Transverse colon (tissue), 4 donors: ENCODE measurements around the gene SOX4. TPM values are rescaled to one million over a fixed set of nuclear protein-coding genes. Genes with fewer than 3 reads are reported as not detected.

Experiments
- DNase-seq: peaks from one replicate; pipeline ENCODE4 v3.0.0-alpha.2; 2019
- H3K27ac ChIP-seq, 4 donors: fragments of 200-600 bp; sonication (generic); 2 replicates each; pipeline ENCODE4 v1.5.1; 2016 to 2018; ENCODE audit warnings: inconsistent platforms in 4 of 4
- H3K27me3 ChIP-seq: fragments of 200-600 bp; sonication (generic); 2 replicates; pipeline ENCODE4 v1.5.1; 2017; ENCODE audit warnings: inconsistent platforms
- H3K36me3 ChIP-seq, 4 donors: fragments of 200-600 bp; sonication (generic); 2 replicates each; pipeline ENCODE4 v1.5.1; 2017 to 2019; ENCODE audit warnings: inconsistent platforms in 4 of 4
- H3K4me1 ChIP-seq, 4 donors: fragments of 200-600 bp; sonication (generic); 2 replicates each; pipeline ENCODE4 v1.5.1; 2017 to 2020; ENCODE audit warnings: inconsistent platforms in 4 of 4
- H3K4me3 ChIP-seq, 4 donors: fragments of 200-600 bp; sonication (generic); 1 replicate in 1 of 4; 2 replicates in 3 of 4; pipeline versions ENCODE4 v1.5.1 to v1.6.1; 2017 to 2019; ENCODE audit warnings: inconsistent platforms in 4 of 4
- H3K9me3 ChIP-seq, 2 donors: fragments of 200-600 bp; sonication (generic); 2 replicates each; pipeline ENCODE4 v1.5.1; 2017 to 2019; ENCODE audit warnings: inconsistent platforms in 2 of 2
- CTCF ChIP-seq, 5 experiments: fragments of 200-600 bp in 3 of 5; fragments of 450-650 bp in 2 of 5; sonication (generic) in 3 of 5; IDR thresholded peaks; 1 replicate in 2 of 5; 2 replicates in 3 of 5; pipeline ENCODE4 v1.5.1; 2016 to 2017; ENCODE audit warnings: antibody characterized with exemption in 5 of 5, inconsistent platforms in 3 of 5, mild to moderate bottlenecking in 2 of 5, moderate library complexity in 1 of 5
- EP300 ChIP-seq: sonication (generic); formaldehyde crosslinking; IDR thresholded peaks from one replicate; pipeline ENCODE4 v1.6.1; 2017; ENCODE audit warnings: antibody characterized with exemption, low read depth
- POLR2A ChIP-seq: fragments of 450-650 bp; IDR thresholded peaks from one replicate; pipeline ENCODE4 v1.6.1; 2016; ENCODE audit warnings: antibody characterized with exemption, mild to moderate bottlenecking, moderate library complexity
- POLR2AphosphoS5 ChIP-seq, 3 donors: sonication (generic); formaldehyde crosslinking; IDR thresholded peaks; one replicate each; pipeline ENCODE4 v1.6.1; 2016; ENCODE audit warnings: antibody characterized with exemption in 3 of 3
- WGBS, 2 donors: methylation state at CpG; one replicate each; pipeline ENCODE4 v1.1.5; 2018; ENCODE audit warnings: low coverage in 1 of 2; 5-methylcytosine and 5-hydroxymethylcytosine counted together
- in situ Hi-C, 4 donors: fragments of 200-750 bp; cut with MboI; loops; one replicate each; pipeline versions ENCODE4 v1.15.0 to v1.15.1; 2017; ENCODE audit warnings: low sequenced_read_pairs in 3 of 4, low pct_ligation_motif_present in 1 of 4, low pct_unique_long_range_greater_than_20kb in 1 of 4
- intact Hi-C: fragments of 100-400 bp; cut with DNase I; formaldehyde crosslinking; loops from one replicate; pipeline ENCODE4 v1.15.1; 2023; ENCODE audit warnings: low total_unique reads
- total RNA-seq, 4 donors: library from RNA; depleted of rRNA; stranded (reverse); fragments of >200 nt; gene quantifications; one replicate each; pipeline ENCODE4 v1.1.0, GENCODE V29; 2016

The SOX4 gene
- total RNA-seq, 4 donors from 2014 or later = 7.5 to 25.3 (median 12.9) TPM

GRCh38 chr6:21578523-21578922, 15.0 kb upstream of the SOX4 start:
- Histone ChIP-seq H3K4me3 (no peak overlapping the region), H3K27me3 (no peaks in the 10 kb centered on the region), H3K9me3 (peaks cover 0 to 5% of the 10 kb centered on the region in 2 donors), H3K27ac (no peak overlapping the region), H3K4me1 (no peaks in the 10 kb centered on the region), H3K36me3 (no peaks in the 10 kb centered on the region)
- TF ChIP-seq CTCF (IDR thresholded peaks at IDR 0.05) = no peak
- in situ Hi-C loops = loop anchor here in 1 of 4 donors (25.0 kb wide), 1 partner anchor 1016 kb away; no protein-coding TSS in a partner anchor
- DNase-seq = no peak
- intact Hi-C loops = no loop called here

DNA sequence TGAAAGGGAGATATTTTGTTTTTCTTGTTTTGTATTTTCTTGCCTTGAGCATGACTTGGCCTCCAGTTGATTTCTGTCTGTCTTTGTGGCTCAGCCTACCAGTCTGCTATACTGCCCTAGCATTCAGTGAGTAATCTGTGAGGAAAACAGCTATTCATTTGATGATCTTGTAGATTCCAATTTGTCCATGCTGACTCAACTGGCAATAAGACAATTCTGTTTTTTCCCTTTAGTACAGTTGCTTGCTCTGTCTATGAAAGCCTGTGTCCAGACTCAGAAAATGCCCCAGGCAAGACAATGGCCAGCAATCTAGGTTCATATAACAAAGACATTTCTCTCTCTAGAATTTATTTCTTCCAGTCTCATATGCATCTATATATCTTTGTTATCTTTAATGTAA, 10.9 kb upstream of the SOX4 start:
- intact Hi-C loops = loop anchor here (10.0 kb wide), 2 partner anchors 798 to 1018 kb away; no protein-coding TSS in a partner anchor

GRCh38 chr6:21586300-21586699, 7.3 kb upstream of the SOX4 start:
- no peaks in the 10 kb centered on the region for H3K36me3 ChIP-seq
- no peak for TF ChIP-seq POLR2AphosphoS5 (IDR thresholded peaks at IDR 0.05)
- no peak for TF ChIP-seq POLR2A
- TF ChIP-seq EP300 = no peak
- no peak for TF ChIP-seq CTCF (IDR thresholded peaks at IDR 0.05)
- in situ Hi-C loops = loop anchor here (5.0 to 25.0 kb wide), 3 partner anchors 1021 to 1024 kb away; no protein-coding TSS in a partner anchor
- peak overlapping the region in 2 of 4 donors; percentile 91 to 94 for H3K27ac ChIP-seq
- 71 to 81% methylated on average over 3 of the region's 3 CpGs for WGBS, 2 donors
- peaks cover 0 to 17% (median 6%) of the 10 kb centered on the region in 4 donors for H3K4me1 ChIP-seq
- intact Hi-C loops = loop anchor here (10.0 kb wide), 2 partner anchors 801 to 1021 kb away; no protein-coding TSS in a partner anchor
- H3K27me3 ChIP-seq = no peaks in the 10 kb centered on the region
- no peak for DNase-seq
- H3K9me3 ChIP-seq = peaks cover 0 to 5% of the 10 kb centered on the region in 2 donors
- H3K4me3 ChIP-seq = no peak overlapping the region

More for the DNA sequence above, 10.9 kb upstream of the SOX4 start:
- no peak for DNase-seq
- Histone ChIP-seq H3K4me3 (no peak overlapping the region), H3K4me1 (peaks cover 0 to 11% (median 2%) of the 10 kb centered on the region in 4 donors), H3K9me3 (peaks cover 0 to 5% of the 10 kb centered on the region in 2 donors), H3K27me3 (no peaks in the 10 kb centered on the region), H3K27ac (no peak overlapping the region), H3K36me3 (no peaks in the 10 kb centered on the region)
- TF ChIP-seq POLR2A = no peak
- TF ChIP-seq POLR2AphosphoS5 (IDR thresholded peaks at IDR 0.05) = no peak
- TF ChIP-seq CTCF (IDR thresholded peaks at IDR 0.05) = no peak
- TF ChIP-seq EP300 = no peak
- in situ Hi-C loops = loop anchor here in 3 of 4 donors (10.0 to 25.0 kb wide), 2 partner anchors 1018 to 1020 kb away; no protein-coding TSS in a partner anchor

- WGBS, 2 donors = 6 to 8% methylated on average over 8 to 15 of the region's 15 CpGs
- in situ Hi-C loops = loop anchor here (5.0 to 25.0 kb wide), 3 partner anchors 1022 to 1024 kb away; no protein-coding TSS in a partner anchor
- H3K4me1 ChIP-seq = peaks cover 0 to 17% (median 6%) of the 10 kb centered on the region in 4 donors
- intact Hi-C loops = loop anchor here (10.0 kb wide), 2 partner anchors 802 to 1022 kb away; no protein-coding TSS in a partner anchor
- no peaks in the 10 kb centered on the region for H3K27me3 ChIP-seq
- TF ChIP-seq CTCF (IDR thresholded peaks at IDR 0.05) (no peak), POLR2AphosphoS5 (IDR thresholded peaks at IDR 0.05) (peak; percentile 30 to 46 (median 38))
- H3K27ac ChIP-seq = peak overlapping the region; percentile 90 to 94 (median 91)
- H3K36me3 ChIP-seq = no peaks in the 10 kb centered on the region
- H3K4me3 ChIP-seq = peak overlapping the region; percentile 45 to 72 (median 62)
- no peak for DNase-seq
- H3K9me3 ChIP-seq = peaks cover 0 to 5% of the 10 kb centered on the region in 2 donors
Measured at GRCh38 chr6:21586740-21587178, 6.8 kb upstream of the SOX4 start.
